ENCODE measurements around the gene AKAP17A. TPM values are rescaled to one million over a fixed set of nuclear protein-coding genes. Genes with fewer than 3 reads are reported as not detected.

AKAP17A gene
- total RNA-seq, 1 donor from 2014 or later, result 30.8 TPM

GRCh38 chrX:1609311-1609710 is 17.9 kb downstream of the AKAP17A start:
- H3K4me3 Mint-ChIP-seq (ENCODE audit: unreplicated experiment), result no peak overlapping the region
- no peaks in the 10 kb centered on the region for H3K9me3 Mint-ChIP-seq (ENCODE audit: unreplicated experiment)
- DNase-seq, result no peak
- no peaks in the 10 kb centered on the region for H3K36me3 Mint-ChIP-seq (ENCODE audit: unreplicated experiment)
- H3K27me3 Mint-ChIP-seq (ENCODE audit: unreplicated experiment), result peaks cover 15% of the 10 kb centered on the region
- no peak for TF ChIP-seq CTCF (IDR thresholded peaks at IDR 0.05; ENCODE audit: partially characterized antibody, unreplicated experiment)
- no peak overlapping the region for H3K27ac Mint-ChIP-seq (ENCODE audit: unreplicated experiment)
- H3K4me1 Mint-ChIP-seq (ENCODE audit: low read depth, unreplicated experiment), result no peaks in the 10 kb centered on the region

- DNase-seq, result no peak
- no peak for TF ChIP-seq CTCF (IDR thresholded peaks at IDR 0.05; ENCODE audit: partially characterized antibody, unreplicated experiment)
- Mint-ChIP-seq H3K9me3 (ENCODE audit: unreplicated experiment) (no peaks in the 10 kb centered on the region), H3K27me3 (ENCODE audit: unreplicated experiment) (peaks cover 15% of the 10 kb centered on the region), H3K27ac (ENCODE audit: unreplicated experiment) (no peak overlapping the region), H3K4me3 (ENCODE audit: unreplicated experiment) (no peak overlapping the region), H3K4me1 (ENCODE audit: low read depth, unreplicated experiment) (no peaks in the 10 kb centered on the region), H3K36me3 (ENCODE audit: unreplicated experiment) (no peaks in the 10 kb centered on the region)
Measured at GRCh38 chrX:1609762-1610161, 18.4 kb downstream of the AKAP17A start.

GRCh38 chrX:1610166-1610565 is 18.8 kb downstream of the AKAP17A start:
- H3K4me1 Mint-ChIP-seq (ENCODE audit: low read depth, unreplicated experiment), result no peaks in the 10 kb centered on the region
- DNase-seq, result no peak
- TF ChIP-seq CTCF (IDR thresholded peaks at IDR 0.05; ENCODE audit: partially characterized antibody, unreplicated experiment), result no peak
- peaks cover 15% of the 10 kb centered on the region for H3K27me3 Mint-ChIP-seq (ENCODE audit: unreplicated experiment)
- H3K36me3 Mint-ChIP-seq (ENCODE audit: unreplicated experiment), result no peaks in the 10 kb centered on the region
- H3K9me3 Mint-ChIP-seq (ENCODE audit: unreplicated experiment), result no peaks in the 10 kb centered on the region
- no peak overlapping the region for H3K27ac Mint-ChIP-seq (ENCODE audit: unreplicated experiment)
- H3K4me3 Mint-ChIP-seq (ENCODE audit: unreplicated experiment), result no peak overlapping the region

- H3K4me1 Mint-ChIP-seq (ENCODE audit: low read depth, unreplicated experiment), result no peaks in the 10 kb centered on the region
- H3K4me3 Mint-ChIP-seq (ENCODE audit: unreplicated experiment), result no peak overlapping the region
- H3K36me3 Mint-ChIP-seq (ENCODE audit: unreplicated experiment), result no peaks in the 10 kb centered on the region
- H3K27me3 Mint-ChIP-seq (ENCODE audit: unreplicated experiment), result peaks cover 10% of the 10 kb centered on the region
- H3K27ac Mint-ChIP-seq (ENCODE audit: unreplicated experiment), result no peak overlapping the region
- H3K9me3 Mint-ChIP-seq (ENCODE audit: unreplicated experiment), result no peaks in the 10 kb centered on the region
- no peak for TF ChIP-seq CTCF (IDR thresholded peaks at IDR 0.05; ENCODE audit: partially characterized antibody, unreplicated experiment)
- DNase-seq, result no peak
Measured at GRCh38 chrX:1610736-1611135, 19.3 kb downstream of the AKAP17A start.

GRCh38 chrX:1612641-1613286 is 21.4 kb downstream of the AKAP17A start:
- Mint-ChIP-seq H3K4me3 (ENCODE audit: unreplicated experiment) (no peak overlapping the region), H3K9me3 (ENCODE audit: unreplicated experiment) (peaks cover 3% of the 10 kb centered on the region), H3K27ac (ENCODE audit: unreplicated experiment) (no peak overlapping the region), H3K4me1 (ENCODE audit: low read depth, unreplicated experiment) (no peaks in the 10 kb centered on the region), H3K36me3 (ENCODE audit: unreplicated experiment) (no peaks in the 10 kb centered on the region), H3K27me3 (ENCODE audit: unreplicated experiment) (peaks cover 10% of the 10 kb centered on the region)
- no peak for DNase-seq
- no peak for TF ChIP-seq CTCF (IDR thresholded peaks at IDR 0.05; ENCODE audit: partially characterized antibody, unreplicated experiment)

All from glutamatergic neuron (in vitro differentiated cells).